BJ (cell line): ENCODE results near the gene ARHGAP8. TPM values are rescaled to one million over a fixed set of nuclear protein-coding genes. Genes with fewer than 3 reads are reported as not detected.

ENCODE experiments used
- CTCF ChIA-PET: fragments of 350-600 bp; formaldehyde crosslinking; extraction: SDS; loops from one replicate; lab custom pipeline; 2021; ENCODE audit warnings: antibody characterized with exemption, inconsistent platforms; lab: Yijun Ruan, JAX
- POLR2A ChIA-PET: fragments of 300-600 bp; sonication (Branson Sonifier 250); formaldehyde crosslinking; extraction: SDS; loops from one replicate; lab custom pipeline; 2021; ENCODE audit warnings: antibody characterized with exemption; lab: Charles Lee
- DNase-seq: peaks from one replicate; pipeline ENCODE4 v3.0.0-alpha.2; 2011; ENCODE audit warnings: low read depth
- H3K27me3 ChIP-seq: 2 replicates; pipeline ENCODE4 v1.6.0; 2011; ENCODE audit warnings: low read length; ENCODE audit not compliant: control insufficient read depth, insufficient read depth
- H3K36me3 ChIP-seq: 2 replicates; pipeline ENCODE4 v1.5.1; 2011; ENCODE audit warnings: low read length; ENCODE audit not compliant: control insufficient read depth, insufficient read depth
- H3K4me3 ChIP-seq: 2 replicates; pipeline ENCODE4 v1.5.1; 2011; ENCODE audit warnings: low read depth, mild to moderate bottlenecking, control low read depth, low read length
- polyA plus RNA-seq: library from polyadenylated mRNA; depleted of rRNA; stranded (reverse); fragments of >200 nt; gene quantifications from 2 replicates; pipeline ENCODE4 v1.2.3, GENCODE V29; 2011
- TF ChIP-seq, protein P1 (sequence below): IDR thresholded peaks from 2 replicates; pipeline ENCODE4 v1.5.1; 2011; ENCODE audit warnings: low read depth, mild to moderate bottlenecking, control low read depth, inconsistent platforms, low read length, moderate library complexity; ENCODE audit not compliant: insufficient read depth

The ARHGAP8 gene
- polyA plus RNA-seq, 1 experiment = 0.39 TPM

DNA sequence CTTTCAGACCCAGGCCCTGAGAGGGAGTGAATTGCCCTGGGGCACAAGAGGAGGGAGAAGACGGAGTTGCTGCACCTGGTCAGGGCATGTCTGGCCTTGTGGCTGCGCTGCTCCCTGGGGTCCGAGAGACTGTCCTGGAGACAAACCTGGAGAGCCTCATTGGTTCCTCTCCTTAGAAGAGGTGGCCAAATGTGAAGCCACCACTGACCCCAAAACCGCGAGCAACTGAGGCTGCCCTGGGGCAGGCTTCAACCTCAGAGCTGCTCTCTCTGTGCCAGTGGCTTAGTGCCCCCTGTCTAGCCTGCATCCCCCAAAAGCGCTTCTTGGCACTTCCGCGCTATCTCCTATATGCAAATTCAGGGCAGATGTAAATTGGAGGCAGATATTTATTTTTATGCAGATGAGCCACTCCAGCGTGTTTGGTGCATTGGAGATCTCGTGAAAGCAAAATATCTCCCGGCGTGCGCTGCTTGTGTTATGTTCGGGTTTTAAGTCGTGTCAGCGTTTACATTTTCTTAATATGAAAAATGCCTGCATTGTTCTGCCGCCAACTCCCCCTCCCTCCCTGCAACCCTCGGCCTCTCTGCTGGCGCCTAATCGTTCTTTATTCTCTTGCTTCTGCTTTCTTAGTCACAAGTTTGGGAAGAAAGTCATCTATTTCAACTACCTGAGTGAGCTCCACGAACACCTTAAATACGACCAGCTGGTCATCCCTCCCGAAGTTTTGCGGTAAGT is 69.5 kb downstream of the ARHGAP8 start:
- Histone ChIP-seq H3K4me3 (no peak overlapping the region), H3K36me3 (no peaks in the 10 kb centered on the region), H3K27me3 (peaks cover 19% of the 10 kb centered on the region)
- POLR2A ChIA-PET = no interaction called here
- TF ChIP-seq, protein P1, sequence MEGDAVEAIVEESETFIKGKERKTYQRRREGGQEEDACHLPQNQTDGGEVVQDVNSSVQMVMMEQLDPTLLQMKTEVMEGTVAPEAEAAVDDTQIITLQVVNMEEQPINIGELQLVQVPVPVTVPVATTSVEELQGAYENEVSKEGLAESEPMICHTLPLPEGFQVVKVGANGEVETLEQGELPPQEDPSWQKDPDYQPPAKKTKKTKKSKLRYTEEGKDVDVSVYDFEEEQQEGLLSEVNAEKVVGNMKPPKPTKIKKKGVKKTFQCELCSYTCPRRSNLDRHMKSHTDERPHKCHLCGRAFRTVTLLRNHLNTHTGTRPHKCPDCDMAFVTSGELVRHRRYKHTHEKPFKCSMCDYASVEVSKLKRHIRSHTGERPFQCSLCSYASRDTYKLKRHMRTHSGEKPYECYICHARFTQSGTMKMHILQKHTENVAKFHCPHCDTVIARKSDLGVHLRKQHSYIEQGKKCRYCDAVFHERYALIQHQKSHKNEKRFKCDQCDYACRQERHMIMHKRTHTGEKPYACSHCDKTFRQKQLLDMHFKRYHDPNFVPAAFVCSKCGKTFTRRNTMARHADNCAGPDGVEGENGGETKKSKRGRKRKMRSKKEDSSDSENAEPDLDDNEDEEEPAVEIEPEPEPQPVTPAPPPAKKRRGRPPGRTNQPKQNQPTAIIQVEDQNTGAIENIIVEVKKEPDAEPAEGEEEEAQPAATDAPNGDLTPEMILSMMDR = no peak
- no peak for DNase-seq
- CTCF ChIA-PET = interaction anchor here (1.1 to 1.5 kb wide), 4 partner anchors 15 to 272 kb away, joined by 3 to 6 read pairs (median 4); no protein-coding TSS in a partner anchor

DNA sequence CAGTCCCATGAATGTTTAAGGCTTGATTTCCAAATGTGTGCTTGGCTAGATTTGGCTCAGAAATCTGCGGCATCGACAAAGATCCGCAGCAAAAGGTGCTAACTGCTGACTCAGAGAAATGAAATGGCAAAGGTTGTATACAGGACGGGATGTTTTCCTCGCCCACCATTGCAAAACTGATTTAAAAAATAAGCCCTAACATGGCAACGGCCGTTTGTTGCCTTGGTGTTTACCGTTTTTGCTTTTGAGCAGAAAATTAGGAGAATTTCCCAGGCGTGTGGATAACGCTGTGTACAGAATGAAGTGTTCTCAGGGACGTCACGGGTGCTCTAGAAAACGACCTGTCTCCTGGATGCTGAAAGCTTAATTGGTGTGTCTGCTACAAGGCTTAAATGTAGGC is 70.2 kb downstream of the ARHGAP8 start:
- ChIA-PET POLR2A (no interaction called here), CTCF (interaction anchor here (1.7 kb wide), 1 partner anchor 55 kb away, joined by 3 read pairs; no protein-coding TSS in a partner anchor)
- TF ChIP-seq, protein P1 = no peak
- Histone ChIP-seq H3K36me3 (no peaks in the 10 kb centered on the region), H3K4me3 (no peak overlapping the region), H3K27me3 (peaks cover 19% of the 10 kb centered on the region)
- no peak for DNase-seq

DNA sequence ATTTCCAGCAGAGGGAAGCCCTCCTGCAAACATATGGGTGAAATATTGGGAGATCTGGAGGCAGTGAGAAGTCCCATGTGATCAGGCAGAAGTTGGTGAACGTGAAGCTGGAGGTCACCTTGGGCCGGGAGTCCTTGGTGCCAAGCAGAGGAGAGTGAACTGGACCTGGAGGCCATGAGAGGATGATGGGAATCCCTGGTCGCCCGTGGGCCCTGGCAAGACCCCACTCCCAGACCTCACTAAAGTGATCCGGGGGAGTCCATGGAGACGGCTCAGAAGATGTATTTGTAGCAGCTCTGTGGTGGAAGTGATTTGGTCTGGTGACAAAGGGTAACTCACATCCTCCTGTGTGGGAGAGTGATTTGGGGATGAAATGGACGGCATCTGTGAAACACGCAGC is 71.0 kb downstream of the ARHGAP8 start:
- ChIA-PET POLR2A (no interaction called here), CTCF (interaction anchor here (0.7 to 1.7 kb wide), 2 partner anchors 9 to 54 kb away, joined by 3 to 4 read pairs; no protein-coding TSS in a partner anchor)
- DNase-seq = no peak
- TF ChIP-seq, protein P1 = no peak
- no peaks in the 10 kb centered on the region for H3K36me3 ChIP-seq
- H3K27me3 ChIP-seq = peaks cover 19% of the 10 kb centered on the region
- no peak overlapping the region for H3K4me3 ChIP-seq

DNA sequence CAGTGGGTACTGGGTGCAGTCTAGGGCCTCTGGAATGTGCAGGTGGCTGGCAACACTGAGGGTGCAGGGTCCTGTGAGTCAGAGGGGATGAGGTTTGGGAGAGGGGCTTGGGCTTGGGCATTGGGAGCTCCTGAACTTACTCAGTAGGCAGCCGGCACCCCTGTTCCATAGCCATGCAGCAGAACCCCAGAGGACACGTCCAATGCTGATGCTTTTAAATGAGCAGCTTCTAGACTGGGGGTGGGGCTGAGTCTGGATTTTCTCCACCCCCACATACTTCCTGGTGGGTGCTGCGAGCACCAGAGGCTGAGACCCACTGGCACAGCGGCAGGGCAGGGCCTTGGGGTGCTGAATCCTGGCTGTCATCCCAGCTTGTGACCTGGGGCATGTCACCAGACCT is 71.4 kb downstream of the ARHGAP8 start:
- ChIA-PET CTCF (interaction anchor here (0.7 to 1.7 kb wide), 2 partner anchors 10 to 54 kb away, joined by 3 to 4 read pairs; no protein-coding TSS in a partner anchor), POLR2A (no interaction called here)
- TF ChIP-seq, protein P1 = no peak
- Histone ChIP-seq H3K4me3 (no peak overlapping the region), H3K36me3 (no peaks in the 10 kb centered on the region), H3K27me3 (peaks cover 19% of the 10 kb centered on the region)
- no peak for DNase-seq

DNA sequence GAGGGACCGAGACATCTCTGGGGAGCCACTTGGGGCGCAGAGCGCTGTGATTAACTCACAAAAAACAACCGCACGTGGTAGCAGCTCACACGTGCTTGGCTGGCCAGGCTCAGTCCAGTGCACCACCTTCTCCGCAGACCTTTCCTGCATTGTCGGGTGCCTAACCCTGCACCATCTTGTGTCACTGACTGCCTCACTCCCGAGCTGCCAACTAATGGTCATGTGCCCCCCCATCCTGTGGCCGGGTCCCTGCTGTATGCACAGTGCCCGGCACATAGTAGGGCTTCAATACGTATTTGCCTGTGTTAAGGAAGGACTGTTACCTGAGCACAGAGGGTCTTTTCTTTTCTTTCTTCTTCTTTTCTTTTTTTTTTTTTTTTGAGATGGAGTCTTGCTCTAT is 71.9 kb downstream of the ARHGAP8 start:
- DNase-seq = no peak
- POLR2A ChIA-PET = no interaction called here
- Histone ChIP-seq H3K4me3 (no peak overlapping the region), H3K36me3 (no peaks in the 10 kb centered on the region), H3K27me3 (peaks cover 19% of the 10 kb centered on the region)
- TF ChIP-seq, protein P1 = no peak
- CTCF ChIA-PET = interaction anchor here (1.7 kb wide), 1 partner anchor 54 kb away, joined by 3 read pairs; no protein-coding TSS in a partner anchor
